Forelimb muscle (tissue), 1 donor: ENCODE results near the gene TIMM44. TPM values are rescaled to one million over a fixed set of nuclear protein-coding genes. Genes with fewer than 3 reads are reported as not detected.
"Not testable (repeated sequence)": the region's sequence is repeated elsewhere in the genome, so short reads cannot be mapped to it uniquely, and the experiment has no call there.

Experiments
- DNase-seq: peaks from one replicate; pipeline ENCODE4 v3.0.0-alpha.2; 2013; ENCODE audit warnings: low read depth
- polyA plus RNA-seq: library from polyadenylated mRNA; unstranded; fragments of 120-200 nt; gene quantifications from one replicate; pipeline ENCODE4 v1.2.1, GENCODE V29; 2013; ENCODE audit not compliant: insufficient read length

Gene TIMM44
- polyA plus RNA-seq, 1 donor = 52.7 TPM

DNA sequence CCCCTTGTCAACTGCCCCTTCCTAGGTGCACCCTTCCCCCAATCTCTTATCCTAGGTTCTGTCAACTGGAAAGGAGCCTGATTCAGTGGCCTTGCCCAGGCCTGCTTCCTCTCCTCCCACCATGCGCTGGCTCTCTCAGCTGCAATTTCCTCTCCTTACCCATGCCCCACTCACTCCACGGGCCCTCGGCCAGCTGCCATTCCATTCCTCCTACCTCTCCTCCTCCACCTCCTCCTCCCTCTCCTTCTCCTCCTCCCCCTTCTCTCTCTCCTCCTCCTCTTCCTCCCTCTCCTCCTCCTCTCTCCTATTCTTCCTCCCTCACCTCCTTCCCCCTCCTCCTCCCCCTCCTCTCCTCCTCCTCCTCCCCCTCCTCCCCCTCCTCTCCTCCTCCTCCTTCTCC lies 9.6 kb upstream of the TIMM44 start:
- DNase-seq = no peak

DNA sequence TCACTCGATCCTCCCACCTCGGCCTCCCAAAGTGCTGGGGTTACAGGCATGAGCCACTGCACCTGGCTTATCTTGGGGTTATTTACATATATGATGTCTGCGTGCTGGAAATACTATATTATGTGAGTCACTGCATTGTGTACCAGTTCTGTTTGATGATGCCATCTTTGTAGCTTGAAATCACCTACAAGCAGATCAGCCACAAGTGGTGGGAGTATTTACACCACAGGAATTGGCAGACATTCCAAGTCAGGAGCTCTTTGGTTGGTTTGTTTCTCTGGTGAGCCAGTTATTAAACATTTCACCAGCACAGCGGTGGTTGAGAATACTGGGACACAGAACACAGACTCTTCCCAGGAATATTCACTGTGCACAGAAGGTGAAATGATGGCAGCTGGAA lies 4.5 kb upstream of the TIMM44 start:
- DNase-seq = no peak

- peak; percentile 90 for DNase-seq
These were observed 803 bp upstream of the TIMM44 start for GRCh38 chr19:7944177-7944761.

DNA sequence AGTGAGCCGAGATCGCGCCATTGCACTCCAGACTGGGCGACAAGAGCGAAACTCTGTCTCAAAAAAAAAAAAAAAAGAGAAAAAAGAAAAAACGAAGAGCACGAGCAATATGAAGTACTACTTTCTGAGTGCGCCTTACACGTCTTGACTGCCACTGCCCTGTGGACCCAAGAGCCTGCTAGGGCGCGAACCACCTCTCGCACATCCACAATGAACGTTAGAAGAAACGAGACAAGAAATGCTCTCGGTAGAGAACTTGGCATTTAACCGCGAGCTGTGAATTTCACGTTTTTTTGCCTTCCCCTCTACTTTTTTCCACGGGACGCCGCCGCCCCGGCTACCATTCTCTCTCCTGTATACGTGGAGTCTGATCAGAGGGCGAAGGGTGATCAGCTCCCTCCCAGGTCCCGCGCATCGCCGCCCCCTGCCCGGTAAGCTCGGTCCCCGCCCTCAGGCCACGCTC lies 454 bp downstream of the TIMM44 start:
- DNase-seq = no peak

DNA sequence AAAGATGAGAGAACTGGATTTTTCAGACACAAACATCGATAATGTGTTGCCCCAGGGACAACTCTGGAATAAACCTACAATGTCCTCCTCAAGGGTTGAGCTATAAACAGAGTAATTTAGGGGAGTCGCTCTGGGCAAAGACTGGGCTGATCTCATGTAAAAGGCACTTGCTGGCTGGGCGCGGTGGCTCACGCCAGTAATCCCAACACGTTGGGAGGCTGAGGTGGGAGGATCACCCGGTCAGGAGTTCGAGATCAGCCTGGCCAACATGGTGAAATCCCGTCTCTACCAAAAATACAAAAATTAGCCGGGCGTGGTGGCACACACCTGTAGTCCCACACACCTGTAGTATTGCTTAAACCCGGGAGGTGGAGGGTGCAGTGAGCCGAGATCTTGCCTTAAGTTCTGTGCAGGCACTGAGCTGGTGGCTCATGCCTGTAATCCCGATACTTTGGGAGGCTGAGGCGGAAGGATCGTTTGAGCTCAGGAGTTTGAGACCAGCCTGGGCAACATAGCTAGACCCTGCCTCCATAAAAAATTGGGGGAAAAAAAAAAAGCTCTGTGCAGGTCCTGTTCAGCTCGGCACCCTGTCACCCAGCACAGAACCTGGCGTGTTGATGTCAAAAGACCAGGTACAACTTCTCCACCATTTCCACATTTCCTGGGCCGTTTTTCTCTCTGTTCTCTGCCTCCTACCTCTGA lies 1.4 kb downstream of the TIMM44 start:
- no peak for DNase-seq

GRCh38 chr19:7940841-7941240 lies 2.6 kb downstream of the TIMM44 start:
- no peak for DNase-seq

- no peak for DNase-seq
These were observed 8.7 kb downstream of the TIMM44 start for GRCh38 chr19:7934766-7935165.

- DNase-seq = no peak
These were observed 9.4 kb downstream of the TIMM44 start for GRCh38 chr19:7933828-7934725.

DNA sequence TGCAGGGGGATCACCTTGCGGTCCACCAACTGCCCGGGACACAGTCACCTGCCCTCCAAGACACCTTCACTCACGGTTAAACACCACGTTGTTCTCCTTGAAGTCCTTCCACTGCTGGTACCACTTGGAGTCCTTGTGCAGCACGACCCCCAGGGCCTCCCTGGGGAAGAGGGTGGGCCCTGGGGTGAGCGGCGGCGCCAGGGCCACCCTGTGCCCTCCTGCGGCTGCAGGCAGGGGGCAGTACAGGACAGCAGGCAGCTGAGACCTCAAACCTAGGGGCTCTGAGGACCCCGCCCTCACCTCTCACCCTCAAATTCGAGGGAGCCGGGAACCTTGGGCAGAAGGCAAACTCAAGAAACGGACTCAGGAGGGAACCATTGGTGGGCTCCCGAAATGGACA lies 10.1 kb downstream of the TIMM44 start:
- no peak for DNase-seq

GRCh38 chr19:7932930-7933300 lies 10.6 kb downstream of the TIMM44 start:
- no peak for DNase-seq

DNA sequence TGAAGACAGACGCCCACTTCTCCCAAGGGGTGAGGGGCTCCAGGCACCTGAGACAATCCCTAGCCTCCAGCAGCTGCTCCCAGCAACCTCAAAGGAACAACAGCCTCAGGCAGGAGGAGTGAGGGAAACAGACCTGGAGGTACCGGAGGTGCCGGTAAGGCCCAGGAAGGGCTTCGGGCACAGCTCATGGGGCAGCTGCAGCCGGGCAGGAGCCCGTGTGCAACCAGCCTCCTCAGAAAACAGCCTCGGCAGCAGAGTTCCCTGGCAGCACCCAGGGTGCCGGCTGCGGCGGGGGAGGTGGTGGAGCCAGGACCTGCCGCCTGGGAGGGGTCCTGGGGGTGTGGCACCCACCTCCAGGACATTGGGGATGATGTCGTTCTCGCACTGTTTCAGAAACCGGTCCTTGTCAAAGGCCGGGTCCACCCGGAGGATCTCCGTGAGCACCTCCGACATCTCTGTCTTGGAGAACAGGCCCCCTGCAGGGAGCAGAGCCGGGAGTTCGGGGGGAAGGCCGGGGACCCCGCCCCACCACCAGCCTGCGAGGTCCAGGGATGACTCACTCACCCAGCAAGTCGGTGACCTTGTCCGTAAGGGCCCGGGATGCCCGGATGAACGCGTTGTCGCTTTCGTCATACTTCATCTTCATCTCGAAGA lies 11.1 kb downstream of the TIMM44 start:
- DNase-seq = no peak

DNA sequence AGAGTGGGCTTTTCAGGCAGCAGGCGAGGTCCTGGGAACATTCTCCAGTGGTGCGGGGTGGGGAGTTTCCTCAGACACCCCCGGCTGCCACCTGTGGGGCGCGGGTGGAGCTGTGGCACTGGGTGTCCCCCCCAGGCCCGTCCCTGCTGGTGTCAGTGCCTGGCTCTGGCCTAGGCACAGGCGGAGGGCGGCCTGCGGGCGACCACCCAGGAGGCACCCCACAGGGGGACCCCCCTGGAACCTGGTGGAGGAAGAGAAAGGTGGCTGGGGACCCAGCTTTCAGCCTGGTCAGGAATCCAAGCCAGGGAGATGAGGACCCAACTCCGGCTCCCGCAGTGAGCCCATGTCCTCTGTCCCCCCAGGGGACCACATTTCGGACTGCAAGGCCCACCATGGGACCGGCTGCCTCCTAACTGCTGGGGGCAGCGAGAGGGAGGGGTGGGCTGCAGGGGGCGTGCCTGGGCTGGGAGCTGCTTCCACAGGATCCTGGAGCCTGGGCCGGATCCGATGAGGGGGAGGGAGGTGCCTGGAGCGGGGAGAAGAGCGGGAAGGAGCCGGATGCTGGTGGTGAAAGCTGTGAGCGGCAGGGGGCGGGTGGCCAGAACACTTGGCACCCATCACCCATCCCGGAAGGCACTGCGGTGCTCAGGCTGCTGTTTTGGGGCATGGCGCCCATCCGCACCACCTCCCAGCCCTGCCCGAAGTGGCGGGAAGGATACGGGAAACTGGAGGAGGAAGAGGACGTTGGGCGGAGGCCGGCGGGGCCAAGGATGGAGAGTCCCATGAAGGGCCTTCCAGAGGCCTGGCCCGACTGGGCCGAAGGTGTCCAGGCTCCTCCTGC lies 12.0 kb downstream of the TIMM44 start:
- DNase-seq = no peak

GRCh38 chr19:7930765-7931164 lies 12.7 kb downstream of the TIMM44 start:
- DNase-seq = no peak

- DNase-seq = not testable (repeated sequence)
These were observed 13.4 kb downstream of the TIMM44 start for GRCh38 chr19:7930030-7930429.

DNA sequence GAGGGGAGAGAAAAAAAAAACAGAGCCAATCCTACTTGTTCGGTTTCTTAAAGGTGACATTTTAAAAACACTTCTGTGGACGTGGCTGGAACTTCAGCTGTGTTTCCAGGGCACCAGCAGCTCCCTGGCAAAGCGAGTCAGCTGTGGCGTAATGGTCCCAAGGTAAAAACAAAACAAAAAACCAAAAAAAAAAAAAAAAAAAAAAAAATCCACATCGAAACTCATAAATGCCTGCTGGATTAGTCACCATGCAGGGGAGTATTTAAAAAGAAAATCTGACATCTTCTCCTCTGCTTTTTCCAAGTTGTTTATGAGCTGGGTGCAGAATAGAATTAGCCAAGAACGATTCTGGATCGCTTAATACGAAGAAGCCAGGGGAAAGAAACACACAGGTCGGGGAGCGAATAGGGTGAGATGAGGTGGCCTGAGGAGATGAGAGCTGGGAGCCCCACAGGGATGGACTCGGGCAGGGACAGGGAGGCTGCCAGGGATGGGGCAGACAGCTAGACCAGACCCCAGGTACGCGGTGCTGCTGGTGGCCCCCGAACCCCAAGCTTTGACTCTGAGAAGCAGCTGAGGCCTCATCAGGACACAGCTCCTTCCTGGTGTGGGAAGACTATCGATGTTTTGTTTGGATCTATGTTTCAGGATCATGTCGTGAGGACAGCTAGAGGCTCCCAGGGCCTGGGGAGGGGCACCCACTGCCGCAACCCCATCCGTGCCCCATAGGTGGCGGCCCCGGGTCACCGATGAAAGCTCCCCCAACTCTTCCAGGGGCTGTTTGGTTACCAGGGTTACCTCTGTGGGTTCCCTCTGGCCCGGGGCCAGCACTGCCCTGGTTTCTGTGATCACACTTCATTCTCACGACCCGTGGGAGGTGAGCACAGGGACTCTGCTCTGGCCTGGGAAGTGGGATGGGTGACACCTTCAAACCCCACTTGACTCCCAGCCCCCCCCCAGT lies 14.4 kb downstream of the TIMM44 start:
- no peak for DNase-seq

GRCh38 chr19:7928334-7928706 lies 15.1 kb downstream of the TIMM44 start:
- no peak for DNase-seq

GRCh38 chr19:7927605-7928333 lies 15.7 kb downstream of the TIMM44 start:
- no peak for DNase-seq

- no peak for DNase-seq
These were observed 16.5 kb downstream of the TIMM44 start for GRCh38 chr19:7926727-7927604.
